Measurements from ENCODE around the gene KAT5.

DNA sequence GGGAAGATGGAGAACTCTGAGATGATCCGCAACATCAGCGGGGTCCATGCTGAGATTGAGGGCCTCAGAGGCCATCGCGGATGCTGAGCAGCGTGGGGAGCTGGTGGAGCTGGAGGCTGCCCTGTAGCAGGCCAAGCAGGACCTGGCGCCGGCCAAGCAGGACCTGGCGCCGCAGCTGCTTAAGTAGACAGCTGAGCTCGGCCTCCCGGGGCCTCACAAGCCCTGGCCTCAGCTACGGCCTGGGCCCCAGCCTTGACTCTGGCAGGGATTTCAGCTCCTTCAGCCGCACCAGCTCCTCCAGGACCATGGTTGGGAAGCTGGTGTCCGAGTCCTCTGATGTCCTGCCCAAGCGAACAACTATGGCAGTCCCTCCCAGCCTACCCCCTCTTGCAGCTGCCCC lies 15.8 kb downstream of the KAT5 start:
- no peak for TF ChIP-seq POLR2AphosphoS5 (IDR thresholded peaks at IDR 0.05; ENCODE audit: low read depth, low read length)
- TF ChIP-seq POLR2A (IDR thresholded peaks at IDR 0.05; ENCODE audit: low read depth, low read length) = no peak

All from GM12892 (cell line).